Kidney (tissue), 22 donors: ENCODE measurements around the gene CALML3. TPM values are rescaled to one million over a fixed set of nuclear protein-coding genes. Genes with fewer than 3 reads are reported as not detected.
"Not testable (repeated sequence)": the region's sequence is repeated elsewhere in the genome, so short reads cannot be mapped to it uniquely, and the experiment has no call there.

Source experiments
- DNase-seq, 5 donors: peaks; one replicate each; pipeline ENCODE4 v3.0.0-alpha.2; 2013 to 2020
- FAIRE-seq: peaks from 2 replicates; lab custom pipeline; 2012; peaks lifted over from hg19 to GRCh38; lab: Jason Lieb, UNC
- H3K27ac ChIP-seq, 2 donors: one replicate each; pipeline ENCODE4 v1.7.0; 2013; ENCODE audit warnings: low read depth in 2 of 2, low read length in 2 of 2, inconsistent platforms in 1 of 2
- H3K27me3 ChIP-seq: one replicate; pipeline ENCODE4 v1.7.1; 2013; ENCODE audit warnings: low read length, inconsistent platforms; ENCODE audit not compliant: control insufficient read depth, insufficient read depth
- H3K36me3 ChIP-seq, 3 donors: one replicate each; pipeline versions ENCODE4 v1.7.0 to v1.7.1; 2013; ENCODE audit warnings: low read length in 3 of 3, control low read depth in 1 of 3, inconsistent platforms in 1 of 3; ENCODE audit not compliant: insufficient read depth in 3 of 3, control insufficient read depth in 2 of 3
- H3K4me1 ChIP-seq, 3 donors: one replicate each; pipeline versions ENCODE4 v1.7.0 to v1.7.1; 2013; ENCODE audit warnings: low read length in 3 of 3, inconsistent platforms in 1 of 3, low read depth in 1 of 3; ENCODE audit not compliant: control insufficient read depth in 2 of 3, insufficient read depth in 2 of 3
- H3K4me3 ChIP-seq, 3 donors: one replicate each; pipeline versions ENCODE4 v1.7.0 to v1.8.1; 2013; ENCODE audit warnings: low read length in 3 of 3, control low read depth in 1 of 3, inconsistent platforms in 1 of 3
- H3K9ac ChIP-seq, 3 donors: one replicate each; pipeline versions ENCODE4 v1.7.0 to v1.7.1; 2013; ENCODE audit warnings: low read length in 3 of 3, control low read depth in 1 of 3, inconsistent platforms in 1 of 3
- H3K9me3 ChIP-seq, 3 donors: one replicate each; pipeline versions ENCODE4 v1.7.0 to v1.7.1; 2013; ENCODE audit warnings: low read length in 3 of 3, control low read depth in 1 of 3, inconsistent platforms in 1 of 3; ENCODE audit not compliant: control insufficient read depth in 2 of 3, insufficient read depth in 1 of 3
- CTCF ChIP-seq: IDR thresholded peaks from 3 replicates; pipeline ENCODE4 v1.5.1; 2012; ENCODE audit warnings: mild to moderate bottlenecking, moderate library complexity, borderline replicate concordance; ENCODE audit not compliant: insufficient read depth; ENCODE audit errors: extremely low read depth
- intact Hi-C: fragments of 100-400 bp; cut with DNase I; formaldehyde crosslinking; loops from one replicate; pipeline ENCODE4 v1.11.1; 2022
- long read RNA-seq, 10 donors: library from polyadenylated mRNA in 1 of 10; unstranded in 1 of 10; transcript quantifications; one replicate each; pipeline ENCODE4 v2.0.0 and lab custom pipeline, GENCODE V29; 2021 to 2026
- polyA plus RNA-seq: library from polyadenylated mRNA; stranded (reverse); fragments of 350-450 nt; fragmentation: Illumina TruSeq; extraction: RNeasy Lipid Tissue Mini Kit (QIAGEN cat#74804); gene quantifications from one replicate; pipeline ENCODE4 v1.2.3, GENCODE V29; 2014; ENCODE audit warnings: low read depth, low replicate concordance; ENCODE audit not compliant: insufficient read depth
- total RNA-seq: library from RNA; stranded (reverse); fragmentation: NEBNext Ultra II Directional; extraction: Animal tissue kit (Norgen Biotek cat#: 25700); gene quantifications from one replicate; pipeline ENCODE4 v1.2.1, GENCODE V29; 2021
- donor health status: control.
- donor health status: control.
- donor health status: control.
- donor health status: control.
- donor health status: control.
- donor health status: DM: yes; HTN: yes; CAD: no.
- donor health status: Normal renal cell carcinoma (clear cell type).

The CALML3 gene
- total RNA-seq = not detected
- polyA plus RNA-seq = 15.9 TPM
- long read RNA-seq, donor 1 = 0 reads
- long read RNA-seq, donor 2, partial matches to known transcripts = 0 of 1 reads
- long read RNA-seq, donor 2, other reads (novel, unspliced or antisense) = 0 of 1 reads
- long read RNA-seq, donor 3 = 0 reads
- long read RNA-seq, donor 4, partial matches to known transcripts = 0 of 1 reads
- long read RNA-seq, donor 4, other reads (novel, unspliced or antisense) = 0 of 1 reads
- long read RNA-seq, donor 5 = 0 reads
- long read RNA-seq, donor 6 = 0 reads
- long read RNA-seq, donor 7 = 0 reads
- long read RNA-seq, donor 8 = 0 reads
- long read RNA-seq, donor 9 = 0 reads
- long read RNA-seq, donor 10 = 0 reads

DNA sequence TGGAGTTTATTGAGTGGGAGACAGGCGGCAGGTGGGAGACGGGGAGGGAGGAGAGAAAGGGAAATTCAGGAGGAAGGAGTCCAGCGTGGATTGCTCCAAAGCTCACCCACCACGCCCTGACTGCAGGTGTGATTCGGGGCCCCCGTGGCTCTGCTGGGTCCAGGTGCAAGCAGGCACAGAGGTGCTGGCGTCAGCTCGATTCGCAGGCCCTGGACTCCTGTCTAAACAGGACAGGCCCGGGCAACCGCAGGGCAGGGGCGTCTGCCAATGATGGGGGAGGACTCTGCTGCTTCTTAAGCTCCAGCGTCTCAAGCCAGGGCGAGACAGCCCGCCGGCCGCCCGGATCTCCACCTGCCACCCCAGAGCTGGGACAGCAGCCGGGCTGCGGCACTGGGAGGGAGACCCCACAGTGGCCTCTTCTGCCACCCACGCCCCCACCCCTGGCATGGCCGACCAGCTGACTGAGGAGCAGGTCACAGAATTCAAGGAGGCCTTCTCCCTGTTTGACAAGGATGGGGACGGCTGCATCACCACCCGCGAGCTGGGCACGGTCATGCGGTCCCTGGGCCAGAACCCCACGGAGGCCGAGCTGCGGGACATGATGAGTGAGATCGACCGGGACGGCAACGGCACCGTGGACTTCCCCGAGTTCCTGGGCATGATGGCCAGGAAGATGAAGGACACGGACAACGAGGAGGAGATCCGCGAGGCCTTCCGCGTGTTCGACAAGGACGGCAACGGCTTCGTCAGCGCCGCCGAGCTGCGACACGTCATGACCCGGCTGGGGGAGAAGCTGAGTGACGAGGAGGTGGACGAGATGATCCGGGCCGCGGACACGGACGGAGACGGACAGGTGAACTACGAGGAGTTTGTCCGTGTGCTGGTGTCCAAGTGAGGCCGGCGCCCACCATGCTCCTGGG lies at the start of gene CALML3:
CALML3 (plus strand) TSS at position 321 of the 920 bp plus-strand sequence; CDS start at position 446, 125 bp downstream.
- Histone ChIP-seq H3K4me1 (peaks cover 0 to 3% (median 0%) of the 10 kb centered on the region in 3 donors), H3K36me3 (no peaks in the 10 kb centered on the region), H3K4me3 (peak within 1 kb of the TSS in 1 of 3 donors; percentile 43), H3K27ac (peak within 1 kb of the TSS in 1 of 2 donors; percentile 43), H3K9ac (no peak within 1 kb of the TSS), H3K27me3 (no peaks in the 10 kb centered on the region), H3K9me3 (no peaks in the 10 kb centered on the region)
- intact Hi-C loops = no loop called here
- FAIRE-seq (no peak), DNase-seq (peak in 1 of 5 donors; percentile 50)
- TF ChIP-seq CTCF = no peak

DNA sequence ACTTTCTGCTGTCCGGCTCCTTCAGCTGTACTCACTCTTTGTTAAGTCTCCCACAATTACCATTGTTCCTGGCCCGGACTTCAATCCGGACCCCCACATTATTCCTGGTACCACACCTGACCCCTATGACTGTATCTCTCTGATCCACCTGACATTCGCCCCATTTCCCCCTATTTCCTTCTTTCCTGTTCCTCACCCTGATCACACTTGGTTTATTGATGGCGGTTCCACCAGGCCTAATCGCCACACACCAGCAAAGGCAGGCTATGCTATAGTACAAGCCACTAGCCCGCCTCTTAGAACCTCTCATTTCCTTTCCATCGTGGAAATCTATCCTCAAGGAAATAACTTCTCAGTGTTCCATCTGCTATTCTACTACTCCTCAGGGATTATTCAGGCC lies 49.7 kb upstream of the CALML3 start:
- H3K9ac ChIP-seq, H3K36me3 ChIP-seq, H3K27me3 ChIP-seq, intact Hi-C loops, H3K4me3 ChIP-seq, DNase-seq, H3K4me1 ChIP-seq, H3K9me3 ChIP-seq, H3K27ac ChIP-seq, FAIRE-seq: not testable (repeated sequence)

DNA sequence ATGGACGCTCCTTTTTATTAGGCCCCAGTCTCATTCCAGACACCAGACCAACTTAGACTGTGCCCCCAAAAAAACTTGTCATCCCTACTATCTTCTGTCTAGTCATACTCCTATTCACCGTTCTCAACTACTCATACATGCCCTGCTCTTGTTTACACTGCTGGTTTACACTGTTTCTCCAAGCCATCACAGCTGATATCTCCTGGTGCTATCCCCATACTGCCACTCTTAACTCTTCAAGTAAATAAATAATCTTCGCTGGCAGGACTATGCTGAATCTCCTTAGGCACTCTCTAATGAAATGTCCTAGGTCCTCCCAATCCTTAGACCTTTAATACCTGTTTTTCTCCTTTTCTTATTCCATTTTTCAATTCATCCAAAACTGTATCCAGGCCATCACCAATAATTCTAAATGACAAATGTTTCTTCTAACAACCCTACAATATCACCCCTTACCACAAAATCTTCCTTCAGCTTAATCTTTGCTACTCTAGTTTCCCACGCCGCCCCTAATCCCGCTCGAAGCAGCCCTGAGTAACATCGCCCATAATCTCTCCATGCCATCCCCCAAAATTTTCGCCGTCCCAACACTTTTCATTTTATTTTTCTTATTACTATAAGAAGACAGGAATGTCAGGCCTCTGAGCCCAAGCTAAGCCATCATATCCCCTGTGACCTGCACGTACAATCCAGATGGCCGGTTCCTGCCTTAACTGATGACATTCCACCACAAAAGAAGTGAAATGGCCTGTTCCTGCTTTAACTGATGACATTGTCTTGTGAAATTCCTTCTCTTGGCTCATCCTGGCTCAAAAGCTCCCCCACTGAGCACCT lies 48.6 kb upstream of the CALML3 start:
- H3K4me3 ChIP-seq, H3K27ac ChIP-seq, intact Hi-C loops, FAIRE-seq, H3K36me3 ChIP-seq, H3K9me3 ChIP-seq, H3K9ac ChIP-seq, H3K4me1 ChIP-seq, DNase-seq, H3K27me3 ChIP-seq: not testable (repeated sequence)

DNA sequence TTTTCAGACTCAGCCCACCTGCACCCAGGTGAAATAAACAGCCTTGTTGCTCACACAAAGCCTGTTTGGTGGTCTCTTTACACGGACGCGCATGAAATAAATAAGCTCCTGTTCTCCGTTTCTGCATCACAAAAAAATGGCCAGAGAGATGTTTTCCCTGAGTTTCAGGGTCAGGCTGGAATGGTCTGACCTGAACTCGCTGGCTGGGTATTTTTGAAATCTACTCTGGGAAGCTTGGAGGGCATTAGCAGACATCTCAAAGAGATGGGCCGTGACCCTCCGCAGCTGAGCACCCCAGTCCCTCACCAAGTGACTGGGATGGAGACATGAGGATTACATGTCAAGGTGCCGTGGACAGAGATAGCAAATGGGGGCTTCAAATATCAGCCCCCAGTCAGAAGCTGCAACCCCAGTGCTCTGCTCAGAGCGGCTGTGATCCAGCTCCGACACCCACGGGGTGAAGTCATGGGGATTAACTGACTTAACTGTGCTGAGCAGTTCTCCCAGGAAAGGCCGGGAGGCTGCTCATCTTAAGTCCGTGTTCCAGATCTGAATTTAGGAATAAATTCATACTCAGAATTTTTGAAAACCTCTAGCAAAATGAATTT lies 47.7 kb upstream of the CALML3 start:
- DNase-seq (no peak), FAIRE-seq (no peak)
- Histone ChIP-seq H3K4me3 (no peak overlapping the region), H3K9ac (no peak overlapping the region), H3K27me3 (no peaks in the 10 kb centered on the region), H3K9me3 (no peaks in the 10 kb centered on the region), H3K27ac (no peak overlapping the region), H3K36me3 (no peaks in the 10 kb centered on the region), H3K4me1 (no peaks in the 10 kb centered on the region)
- no peak for TF ChIP-seq CTCF
- intact Hi-C loops = no loop called here
